Activated CD4-positive, alpha-beta memory T cell treated with anti-CD3 and anti-CD28 coated beads for 36 hours (primary cell): ENCODE data around the gene VPS37C. TPM values are rescaled to one million over a fixed set of nuclear protein-coding genes. Genes with fewer than 3 reads are reported as not detected.
"Not testable (repeated sequence)": the region's sequence is repeated elsewhere in the genome, so short reads cannot be mapped to it uniquely, and the experiment has no call there.

Experiments used
- CTCF ChIA-PET: fragments of 350-600 bp; sonication (Branson Sonifier 250); formaldehyde crosslinking; loops from one replicate; lab custom pipeline; 2021; ENCODE audit warnings: antibody characterized with exemption, inconsistent platforms; lab: Charles Lee
- POLR2A ChIA-PET: fragments of 350-600 bp; sonication (Branson Sonifier 250); formaldehyde crosslinking; loops from one replicate; lab custom pipeline; 2021; ENCODE audit warnings: antibody characterized with exemption; lab: Charles Lee
- DNase-seq: peaks from one replicate; pipeline ENCODE4 v3.0.0-alpha.2; 2020
- H3K27ac Mint-ChIP-seq: one replicate; pipeline ENCODE4 v1.8.0; 2021; ENCODE audit warnings: mixed read lengths
- H3K27me3 Mint-ChIP-seq: one replicate; pipeline ENCODE4 v1.8.0; 2021; ENCODE audit warnings: mixed read lengths
- H3K36me3 Mint-ChIP-seq: one replicate; pipeline ENCODE4 v1.8.0; 2021; ENCODE audit warnings: mixed read lengths
- H3K4me1 Mint-ChIP-seq: one replicate; pipeline ENCODE4 v1.8.0; 2021; ENCODE audit warnings: low read depth, mixed read lengths
- H3K4me3 Mint-ChIP-seq: one replicate; pipeline ENCODE4 v1.8.0; 2021; ENCODE audit warnings: mild to moderate bottlenecking, mixed read lengths
- H3K9me3 Mint-ChIP-seq: one replicate; pipeline ENCODE4 v1.8.0; 2021; ENCODE audit warnings: mixed read lengths
- intact Hi-C: fragments of 100-400 bp; cut with micrococcal nuclease; formaldehyde crosslinking; loops from one replicate; pipeline ENCODE4 v1.15.1; 2023
- total RNA-seq, 2 experiments: library from RNA; stranded (reverse); gene quantifications; one replicate each; pipeline ENCODE4 v1.2.3, GENCODE V29; 2021

Gene VPS37C
- total RNA-seq, 2 experiments from 2014 or later, result 9.0 TPM

- H3K4me1 Mint-ChIP-seq, result peaks cover 37% of the 10 kb centered on the region
- ChIA-PET POLR2A (interaction anchor here (0.9 to 5.2 kb wide), 8 partner anchors 7 to 76 kb away, joined by 4 to 41 read pairs (median 8); no protein-coding TSS in a partner anchor), CTCF (interaction anchor here (1.0 kb wide), 1 partner anchor 25 kb away, joined by 3 read pairs; no protein-coding TSS in a partner anchor)
- H3K4me3 Mint-ChIP-seq, result no peak overlapping the region
- intact Hi-C loops, result loop anchor here (2.0 kb wide), 3 partner anchors 13 to 117 kb away; no protein-coding TSS in a partner anchor
- no peaks in the 10 kb centered on the region for H3K27me3 Mint-ChIP-seq
- peaks cover 64% of the 10 kb centered on the region for H3K36me3 Mint-ChIP-seq
- H3K27ac Mint-ChIP-seq, result no peak overlapping the region
- peak; percentile 48 for DNase-seq
- H3K9me3 Mint-ChIP-seq, result no peaks in the 10 kb centered on the region
Measured at GRCh38 chr11:61103851-61104423, 57.3 kb downstream of the VPS37C start.

GRCh38 chr11:61102667-61103571, 58.3 kb downstream of the VPS37C start:
- Mint-ChIP-seq H3K27me3 (no peaks in the 10 kb centered on the region), H3K4me1 (peaks cover 28% of the 10 kb centered on the region), H3K4me3 (no peak overlapping the region), H3K9me3 (no peaks in the 10 kb centered on the region), H3K27ac (no peak overlapping the region), H3K36me3 (peaks cover 55% of the 10 kb centered on the region)
- POLR2A ChIA-PET, result interaction anchor here (0.8 to 2.6 kb wide), 10 partner anchors 8 to 189 kb away, joined by 3 to 47 read pairs (median 5); partner anchors contain the start of gene TMEM109
- CTCF ChIA-PET, result interaction anchor here (0.7 to 1.9 kb wide), 2 partner anchors 11 to 25 kb away, joined by 3 to 7 read pairs; no protein-coding TSS in a partner anchor
- DNase-seq, result peak; percentile 51
- intact Hi-C loops, result loop anchor here (1.0 to 2.0 kb wide), 5 partner anchors 8 to 116 kb away; no protein-coding TSS in a partner anchor

GRCh38 chr11:61098778-61099177, 62.4 kb downstream of the VPS37C start:
- intact Hi-C loops, result no loop called here
- Mint-ChIP-seq H3K27ac (no peak overlapping the region), H3K9me3 (no peaks in the 10 kb centered on the region), H3K4me3 (no peak overlapping the region), H3K4me1 (peaks cover 20% of the 10 kb centered on the region), H3K36me3 (peaks cover 16% of the 10 kb centered on the region), H3K27me3 (no peaks in the 10 kb centered on the region)
- POLR2A ChIA-PET, result interaction anchor here (1.9 kb wide), 1 partner anchor 13 kb away, joined by 4 read pairs; no protein-coding TSS in a partner anchor
- peak; percentile 14 for DNase-seq
- CTCF ChIA-PET, result no interaction called here

- intact Hi-C loops, H3K27me3 Mint-ChIP-seq, H3K27ac Mint-ChIP-seq, H3K9me3 Mint-ChIP-seq, H3K4me3 Mint-ChIP-seq, CTCF ChIA-PET: not testable (repeated sequence)
- Mint-ChIP-seq H3K4me1 (peaks cover 25% of the 10 kb centered on the region), H3K36me3 (peaks cover 11% of the 10 kb centered on the region)
- POLR2A ChIA-PET, result interaction anchor here (1.9 kb wide), 1 partner anchor 13 kb away, joined by 4 read pairs; no protein-coding TSS in a partner anchor
- peak; percentile 7 for DNase-seq
Measured at GRCh38 chr11:61098261-61098660, 63.0 kb downstream of the VPS37C start.

- peaks cover 25% of the 10 kb centered on the region for H3K36me3 Mint-ChIP-seq
- no peaks in the 10 kb centered on the region for H3K27me3 Mint-ChIP-seq
- POLR2A ChIA-PET, result interaction anchor here (1.0 kb wide), 1 partner anchor 14 kb away, joined by 3 read pairs; no protein-coding TSS in a partner anchor
- peak overlapping the region; percentile 50 for H3K4me3 Mint-ChIP-seq
- intact Hi-C loops, result no loop called here
- CTCF ChIA-PET, result no interaction called here
- peak overlapping the region; percentile 99 for H3K27ac Mint-ChIP-seq
- H3K4me1 Mint-ChIP-seq, result peaks cover 52% of the 10 kb centered on the region
- no peaks in the 10 kb centered on the region for H3K9me3 Mint-ChIP-seq
- peak; percentile 6 for DNase-seq
Measured at GRCh38 chr11:61095021-61095420, 66.2 kb downstream of the VPS37C start.

GRCh38 chr11:61094167-61094566, 67.1 kb downstream of the VPS37C start:
- Mint-ChIP-seq H3K4me1 (peaks cover 60% of the 10 kb centered on the region), H3K27ac (peak overlapping the region; percentile 99), H3K4me3 (peak overlapping the region; percentile 50), H3K36me3 (peaks cover 30% of the 10 kb centered on the region)
- CTCF ChIA-PET, intact Hi-C loops, H3K27me3 Mint-ChIP-seq, H3K9me3 Mint-ChIP-seq: not testable (repeated sequence)
- POLR2A ChIA-PET, result interaction anchor here (3.7 to 5.5 kb wide), 3 partner anchors 12 to 39 kb away, joined by 33 to 114 read pairs (median 41); no protein-coding TSS in a partner anchor
- peak; percentile 47 for DNase-seq

GRCh38 chr11:61092908-61093763, 68.1 kb downstream of the VPS37C start:
- ChIA-PET CTCF (interaction anchor here (0.7 to 2.8 kb wide), 6 partner anchors 10 to 30 kb away, joined by 3 to 18 read pairs (median 4); no protein-coding TSS in a partner anchor), POLR2A (interaction anchor here (0.8 to 7.4 kb wide), 14 partner anchors 9 to 111 kb away, joined by 4 to 157 read pairs (median 28); partner anchors contain the start of gene CD5)
- H3K4me3 Mint-ChIP-seq, result peak overlapping the region; percentile 96
- H3K9me3 Mint-ChIP-seq, result no peaks in the 10 kb centered on the region
- DNase-seq, result peak; percentile 28
- intact Hi-C loops, result loop anchor here (1.0 kb wide), 2 partner anchors 9 to 18 kb away; partner anchors contain the start of gene CD5
- no peaks in the 10 kb centered on the region for H3K27me3 Mint-ChIP-seq
- peaks cover 61% of the 10 kb centered on the region for H3K4me1 Mint-ChIP-seq
- peaks cover 32% of the 10 kb centered on the region for H3K36me3 Mint-ChIP-seq
- peak overlapping the region; percentile 99 for H3K27ac Mint-ChIP-seq

- CTCF ChIA-PET, result interaction anchor here (0.7 to 2.8 kb wide), 11 partner anchors 9 to 107 kb away, joined by 3 to 18 read pairs (median 4); partner anchors contain the start of gene CD5
- H3K27ac Mint-ChIP-seq, result peak overlapping the region; percentile 99
- H3K27me3 Mint-ChIP-seq, result no peaks in the 10 kb centered on the region
- H3K36me3 Mint-ChIP-seq, result peaks cover 39% of the 10 kb centered on the region
- peaks cover 69% of the 10 kb centered on the region for H3K4me1 Mint-ChIP-seq
- H3K9me3 Mint-ChIP-seq, result no peaks in the 10 kb centered on the region
- intact Hi-C loops, result loop anchor here (1.0 kb wide), 2 partner anchors 10 to 19 kb away; partner anchors contain the start of gene CD5
- peak overlapping the region; percentile 96 for H3K4me3 Mint-ChIP-seq
- peak; percentile 88 for DNase-seq
- POLR2A ChIA-PET, result interaction anchor here (0.7 to 7.4 kb wide), 20 partner anchors 10 to 186 kb away, joined by 3 to 157 read pairs (median 13); partner anchors contain the start of genes CD5 and PRPF19
Measured at GRCh38 chr11:61092280-61092766, 68.9 kb downstream of the VPS37C start.

- H3K36me3 Mint-ChIP-seq, result peaks cover 41% of the 10 kb centered on the region
- H3K4me1 Mint-ChIP-seq, result peaks cover 72% of the 10 kb centered on the region
- H3K9me3 Mint-ChIP-seq, result no peaks in the 10 kb centered on the region
- no peaks in the 10 kb centered on the region for H3K27me3 Mint-ChIP-seq
- intact Hi-C loops, result loop anchor here (1.0 kb wide), 3 partner anchors 11 to 30 kb away; partner anchors contain the start of gene CD5
- ChIA-PET CTCF (interaction anchor here (0.8 to 2.8 kb wide), 11 partner anchors 8 to 117 kb away, joined by 3 to 18 read pairs (median 4); partner anchors contain the start of gene CD5), POLR2A (interaction anchor here (0.7 to 7.4 kb wide), 23 partner anchors 11 to 186 kb away, joined by 3 to 157 read pairs (median 12); partner anchors contain the start of genes CD5 and PRPF19)
- DNase-seq, result peak; percentile 85
- peak overlapping the region; percentile 99 for H3K27ac Mint-ChIP-seq
- peak overlapping the region; percentile 96 for H3K4me3 Mint-ChIP-seq
Measured at GRCh38 chr11:61091373-61092279, 69.6 kb downstream of the VPS37C start.
